Stimulated activated CD8-positive, alpha-beta memory T cell treated with anti-CD3 and anti-CD28 coated beads, Interleukin-7, amount 100 ng/mL, for 24 hours (primary cell): ENCODE data around the gene TICRR.
"Not testable (repeated sequence)": the region's sequence is repeated elsewhere in the genome, so short reads cannot be mapped to it uniquely, and the experiment has no call there.

Experiments
- DNase-seq: peaks from one replicate; pipeline ENCODE4 v3.0.0-alpha.2; 2020; ENCODE audit warnings: low read depth

Gene TICRR

GRCh38 chr15:89569090-89569745, 6.1 kb upstream of the TICRR start:
- no peak for DNase-seq

- DNase-seq = no peak
Observed at GRCh38 chr15:89575656-89576416, 567 bp downstream of the TICRR start.

GRCh38 chr15:89576417-89576773, 1.1 kb downstream of the TICRR start:
- DNase-seq = no peak

DNA sequence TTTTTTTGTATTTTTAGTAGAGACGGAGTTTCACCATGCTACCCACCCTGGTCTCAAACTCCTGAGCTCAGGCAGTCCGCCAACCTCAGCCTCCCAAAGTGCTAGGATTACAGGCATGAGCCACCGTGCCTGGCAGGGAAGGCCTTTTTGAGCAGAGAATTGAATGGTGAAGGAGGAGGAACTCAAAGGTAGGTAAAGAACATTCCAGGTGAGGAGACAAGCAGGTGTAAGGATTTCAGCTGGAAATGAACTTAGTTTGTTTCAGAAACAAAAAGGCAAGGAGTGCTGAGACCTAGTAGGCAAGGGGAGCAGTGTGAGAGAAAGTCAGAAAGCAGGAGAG, 2.5 kb downstream of the TICRR start:
- no peak for DNase-seq

- no peak for DNase-seq
Observed at GRCh38 chr15:89578146-89578545, 2.9 kb downstream of the TICRR start.

- DNase-seq = not testable (repeated sequence)
Observed at GRCh38 chr15:89580747-89581146, 5.5 kb downstream of the TICRR start.

GRCh38 chr15:89586651-89587050, 11.4 kb downstream of the TICRR start:
- DNase-seq = no peak

DNA sequence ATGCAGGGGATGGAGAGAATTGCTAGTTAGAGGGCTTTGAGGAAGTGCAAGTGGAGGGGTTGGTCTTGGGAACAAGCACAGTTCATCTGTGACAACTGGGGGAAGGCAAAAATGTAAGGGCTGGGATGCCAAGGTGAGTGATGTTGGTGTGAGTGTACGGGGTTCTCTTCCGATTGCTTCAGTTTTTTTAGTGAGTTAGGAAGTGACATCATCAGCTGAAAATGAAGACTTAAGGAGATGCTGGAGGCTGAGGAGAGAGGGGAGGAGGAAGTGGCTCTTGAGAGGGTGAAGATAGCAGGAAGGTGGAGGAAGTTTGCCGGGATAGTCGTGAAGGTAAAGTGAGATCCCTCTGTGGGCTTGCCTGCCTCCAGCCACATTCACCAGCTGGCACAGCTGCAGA, 12.7 kb downstream of the TICRR start:
- no peak for DNase-seq

DNA sequence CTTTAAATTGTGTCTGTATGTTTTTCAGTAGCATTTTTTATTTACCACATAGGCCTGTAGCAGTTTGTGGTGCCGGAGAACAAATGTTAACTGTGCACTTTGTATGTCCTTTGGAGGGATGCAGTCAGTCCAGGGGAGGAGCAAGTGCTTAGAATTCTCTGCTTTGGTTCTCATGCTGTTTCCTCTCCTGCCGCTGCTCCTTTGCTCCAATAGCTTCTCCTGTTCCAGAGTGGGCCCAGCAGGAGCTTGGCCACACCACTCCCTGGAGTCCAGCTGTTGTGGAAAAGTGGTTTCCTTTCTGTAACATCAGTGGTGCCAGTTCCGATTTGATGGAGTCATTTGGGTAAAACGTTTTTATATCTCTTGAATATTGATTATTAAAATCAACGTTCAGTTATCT, 16.6 kb downstream of the TICRR start:
- no peak for DNase-seq

GRCh38 chr15:89593018-89593417, 17.7 kb downstream of the TICRR start:
- no peak for DNase-seq

DNA sequence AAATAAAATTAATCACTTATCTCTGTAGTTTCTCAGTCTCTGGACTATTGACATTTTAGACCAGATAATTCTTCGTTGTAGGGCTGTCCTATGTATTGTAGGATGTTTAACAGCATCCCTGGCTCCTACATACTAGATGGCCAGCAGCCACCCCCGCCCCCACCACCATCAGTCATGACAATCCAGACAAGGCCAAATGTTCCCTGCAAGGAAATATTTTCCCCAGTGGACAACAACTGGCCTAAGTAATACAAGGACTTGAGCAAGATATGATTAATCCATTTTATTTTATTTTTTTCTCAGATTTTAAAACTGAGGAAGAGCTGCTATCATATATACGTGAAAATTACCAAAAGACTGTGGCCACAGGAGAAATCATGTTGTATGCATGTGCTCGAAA, 23.8 kb downstream of the TICRR start:
- DNase-seq = no peak

- no peak for DNase-seq
Observed at GRCh38 chr15:89611317-89611716, 36.0 kb downstream of the TICRR start.

GRCh38 chr15:89613031-89613430, 37.8 kb downstream of the TICRR start:
- no peak for DNase-seq

DNA sequence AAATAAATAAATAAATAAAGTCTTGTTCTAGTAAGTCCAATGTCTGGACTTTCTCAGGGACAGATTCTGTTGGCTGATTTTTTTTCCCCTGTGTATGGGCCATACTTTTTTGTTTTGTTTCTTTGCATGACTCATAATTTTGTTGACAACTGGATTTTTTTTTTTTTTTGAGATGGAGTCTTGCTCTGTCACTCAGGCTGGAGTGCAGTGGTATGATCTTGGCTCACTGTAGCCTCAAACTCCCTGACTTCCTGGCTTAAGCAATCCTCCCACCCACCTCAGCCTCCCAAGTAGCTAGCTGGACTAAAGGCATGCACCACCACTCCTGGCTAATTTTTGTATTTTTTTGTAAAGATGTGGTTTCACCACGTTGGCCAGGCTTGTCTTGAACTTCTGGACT, 38.9 kb downstream of the TICRR start:
- DNase-seq = no peak

- no peak for DNase-seq
Observed at GRCh38 chr15:89615135-89615534, 39.9 kb downstream of the TICRR start.

- no peak for DNase-seq
Observed at GRCh38 chr15:89616228-89616627, 41.0 kb downstream of the TICRR start.

DNA sequence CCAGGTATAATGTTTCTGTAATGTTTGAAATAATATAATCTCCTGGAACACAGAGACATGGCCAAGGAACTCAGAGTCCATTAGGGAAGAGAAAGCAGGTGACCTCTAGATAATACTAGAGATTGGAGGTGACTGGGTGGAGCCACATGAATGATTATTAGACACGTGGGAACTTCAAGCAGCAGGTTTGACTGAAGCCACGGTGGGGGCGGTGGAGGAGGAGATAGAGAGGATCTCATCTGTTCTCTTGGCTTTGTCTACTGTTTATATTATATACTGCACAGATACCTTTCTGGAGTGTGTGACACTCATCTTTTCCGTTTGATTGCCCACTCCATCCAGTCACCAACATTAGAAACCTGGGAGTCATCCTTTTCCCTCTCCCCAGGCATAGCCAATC, 46.3 kb downstream of the TICRR start:
- DNase-seq = no peak

GRCh38 chr15:89623165-89623564, 47.9 kb downstream of the TICRR start:
- no peak for DNase-seq

DNA sequence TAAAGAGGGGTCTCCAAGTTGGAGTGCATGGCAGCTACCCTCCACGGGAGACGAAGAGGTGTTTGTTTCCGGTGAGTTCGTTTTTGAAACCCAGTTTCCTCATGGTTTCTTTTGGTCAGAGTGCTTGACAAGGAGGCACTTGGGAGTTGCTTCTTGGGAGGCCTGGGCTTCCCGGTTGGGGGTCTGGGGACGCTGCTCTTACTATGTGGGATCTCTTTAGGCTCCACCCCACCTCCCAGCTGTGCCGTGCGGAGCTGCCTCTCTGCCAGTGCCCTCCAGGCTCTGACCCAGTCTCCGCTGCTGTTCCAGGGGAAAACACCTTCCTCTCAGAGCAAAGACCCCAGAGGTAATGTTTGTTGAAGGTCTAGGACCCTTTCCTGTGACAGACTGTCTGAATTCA, 50.4 kb downstream of the TICRR start:
- no peak for DNase-seq

- DNase-seq = no peak
Observed at GRCh38 chr15:89627256-89627970, 52.1 kb downstream of the TICRR start.

GRCh38 chr15:89628301-89628700, 53.0 kb downstream of the TICRR start:
- no peak for DNase-seq

DNA sequence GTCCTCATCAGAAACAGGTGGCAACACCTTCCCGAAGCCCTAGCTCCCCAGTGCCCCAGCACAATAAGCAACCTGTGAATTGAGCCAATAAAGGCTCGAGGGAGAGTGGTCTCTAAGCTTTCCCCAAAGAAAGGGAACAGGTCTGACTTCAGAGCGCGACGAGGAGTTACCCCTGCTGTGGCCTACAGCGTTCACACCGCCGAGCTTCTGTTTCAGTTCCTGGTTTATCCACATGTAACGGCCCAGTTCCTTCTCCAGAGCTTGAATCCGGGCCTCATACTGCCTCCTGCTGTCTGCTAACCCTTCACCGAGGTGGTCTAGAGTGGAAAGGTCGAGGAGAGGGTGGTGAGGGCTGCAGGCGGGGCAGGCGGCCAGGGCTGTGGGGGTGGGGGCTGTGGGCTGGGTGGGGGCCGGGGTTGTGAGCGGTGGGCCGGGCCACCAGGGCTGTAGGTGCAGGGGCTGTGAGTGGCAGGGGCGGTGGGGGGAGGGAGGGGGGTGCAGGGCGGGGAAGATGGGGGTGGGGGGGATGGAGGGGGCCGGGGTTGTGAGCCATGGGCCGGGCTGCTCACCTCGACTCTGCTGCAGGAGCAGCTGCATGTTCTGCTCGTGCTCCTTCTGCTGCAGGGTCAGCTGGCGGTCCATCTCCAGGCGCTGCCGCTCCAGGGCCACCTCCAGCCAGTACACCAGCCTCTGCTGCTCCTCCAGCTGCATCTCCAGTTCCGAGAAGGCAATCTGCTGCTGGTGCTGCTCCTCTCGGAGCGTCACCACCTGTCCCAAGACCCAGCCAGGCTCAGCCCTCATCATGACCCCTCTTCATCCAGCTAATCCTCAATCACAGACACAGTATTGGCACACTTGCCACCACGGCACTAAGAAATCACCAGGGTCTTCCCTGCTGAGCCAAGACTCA, 53.8 kb downstream of the TICRR start:
- DNase-seq = no peak
